Activated T-helper 1 cell treated with anti-CD3 and anti-CD28 coated beads, Interleukin-12 subunit alpha, Interleukin-12 subunit beta, Interleukin-2, Interleukin-4 antibody, amounts not matched to agents 30 ng/mL and 10 ng/mL and 1 ng/mL, durations not matched to agents 14 hours and 24 hours and 36 hours (primary cell): ENCODE data around the gene TTC23. TPM values are rescaled to one million over a fixed set of nuclear protein-coding genes. Genes with fewer than 3 reads are reported as not detected.

Source experiments
- DNase-seq: peaks from one replicate; pipeline ENCODE4 v3.0.0; 2021; ENCODE audit warnings: low spot score
- H3K27ac Mint-ChIP-seq: one replicate; pipeline ENCODE4 v1.8.0; 2021; ENCODE audit warnings: mild to moderate bottlenecking, mixed read lengths
- H3K27me3 Mint-ChIP-seq: one replicate; pipeline ENCODE4 v1.8.0; 2022; ENCODE audit warnings: mild to moderate bottlenecking, moderate library complexity, mixed read lengths; ENCODE audit not compliant: insufficient read depth
- H3K36me3 Mint-ChIP-seq: one replicate; pipeline ENCODE4 v1.8.0; 2021; ENCODE audit warnings: low read depth, mixed read lengths
- H3K4me1 Mint-ChIP-seq: one replicate; pipeline ENCODE4 v1.8.0; 2021; ENCODE audit warnings: low read depth, mixed read lengths
- H3K4me3 Mint-ChIP-seq: one replicate; pipeline ENCODE4 v1.8.0; 2021; ENCODE audit warnings: mild to moderate bottlenecking, moderate library complexity, mixed read lengths
- H3K9me3 Mint-ChIP-seq: one replicate; pipeline ENCODE4 v1.8.0; 2021; ENCODE audit warnings: mixed read lengths
- intact Hi-C: fragments of 100-400 bp; cut with micrococcal nuclease; formaldehyde crosslinking; loops from one replicate; pipeline ENCODE4 v1.15.1; 2024
- total RNA-seq: library from RNA; stranded (reverse); gene quantifications from 2 replicates; pipeline ENCODE4 v1.2.3, GENCODE V29; 2022

Gene TTC23
- total RNA-seq, 1 donor from 2014 or later: 5.0 TPM

- Mint-ChIP-seq H3K27me3 (no peaks in the 10 kb centered on the region), H3K4me1 (peaks cover 22% of the 10 kb centered on the region), H3K27ac (no peak overlapping the region), H3K9me3 (no peaks in the 10 kb centered on the region), H3K36me3 (no peaks in the 10 kb centered on the region), H3K4me3 (no peak overlapping the region)
- no peak for DNase-seq
- intact Hi-C loops: no loop called here
Measured at GRCh38 chr15:99164119-99164518, 85.3 kb downstream of the TTC23 start.

GRCh38 chr15:99163271-99164062, 85.9 kb downstream of the TTC23 start:
- H3K4me3 Mint-ChIP-seq: no peak overlapping the region
- intact Hi-C loops: no loop called here
- DNase-seq: peak; percentile 11

GRCh38 chr15:99158626-99159412, 90.6 kb downstream of the TTC23 start:
- no peaks in the 10 kb centered on the region for H3K36me3 Mint-ChIP-seq
- H3K4me3 Mint-ChIP-seq: no peak overlapping the region
- intact Hi-C loops: no loop called here
- H3K27ac Mint-ChIP-seq: no peak overlapping the region
- H3K4me1 Mint-ChIP-seq: peaks cover 26% of the 10 kb centered on the region
- no peak for DNase-seq
- no peaks in the 10 kb centered on the region for H3K27me3 Mint-ChIP-seq
- H3K9me3 Mint-ChIP-seq: no peaks in the 10 kb centered on the region

More at GRCh38 chr15:99163271-99164062, 85.9 kb downstream of the TTC23 start:
- peaks cover 22% of the 10 kb centered on the region for H3K4me1 Mint-ChIP-seq
- no peaks in the 10 kb centered on the region for H3K36me3 Mint-ChIP-seq
- no peak overlapping the region for H3K27ac Mint-ChIP-seq
- no peaks in the 10 kb centered on the region for H3K9me3 Mint-ChIP-seq
- H3K27me3 Mint-ChIP-seq: no peaks in the 10 kb centered on the region

GRCh38 chr15:99157456-99157855, 91.9 kb downstream of the TTC23 start:
- H3K27me3 Mint-ChIP-seq: no peaks in the 10 kb centered on the region
- H3K36me3 Mint-ChIP-seq: no peaks in the 10 kb centered on the region
- H3K4me3 Mint-ChIP-seq: no peak overlapping the region
- H3K27ac Mint-ChIP-seq: no peak overlapping the region
- H3K9me3 Mint-ChIP-seq: no peaks in the 10 kb centered on the region
- intact Hi-C loops: no loop called here
- H3K4me1 Mint-ChIP-seq: peaks cover 13% of the 10 kb centered on the region
- DNase-seq: no peak

GRCh38 chr15:99155961-99156443, 93.4 kb downstream of the TTC23 start:
- Mint-ChIP-seq H3K36me3 (no peaks in the 10 kb centered on the region), H3K4me1 (peaks cover 13% of the 10 kb centered on the region), H3K27me3 (no peaks in the 10 kb centered on the region), H3K4me3 (no peak overlapping the region), H3K9me3 (no peaks in the 10 kb centered on the region), H3K27ac (no peak overlapping the region)
- no peak for DNase-seq
- intact Hi-C loops: no loop called here

GRCh38 chr15:99154271-99154670, 95.1 kb downstream of the TTC23 start:
- intact Hi-C loops: no loop called here

GRCh38 chr15:99153026-99153535, 96.3 kb downstream of the TTC23 start:
- H3K27ac Mint-ChIP-seq: no peak overlapping the region
- no peak for DNase-seq
- no peaks in the 10 kb centered on the region for H3K9me3 Mint-ChIP-seq
- intact Hi-C loops: no loop called here
- H3K4me3 Mint-ChIP-seq: no peak overlapping the region
- no peaks in the 10 kb centered on the region for H3K36me3 Mint-ChIP-seq
- peaks cover 13% of the 10 kb centered on the region for H3K4me1 Mint-ChIP-seq
- H3K27me3 Mint-ChIP-seq: no peaks in the 10 kb centered on the region

More at GRCh38 chr15:99154271-99154670, 95.1 kb downstream of the TTC23 start:
- H3K9me3 Mint-ChIP-seq: no peaks in the 10 kb centered on the region
- peaks cover 13% of the 10 kb centered on the region for H3K4me1 Mint-ChIP-seq
- no peaks in the 10 kb centered on the region for H3K27me3 Mint-ChIP-seq
- no peaks in the 10 kb centered on the region for H3K36me3 Mint-ChIP-seq
- H3K27ac Mint-ChIP-seq: no peak overlapping the region
- no peak overlapping the region for H3K4me3 Mint-ChIP-seq
- DNase-seq: no peak

- intact Hi-C loops: no loop called here
- no peaks in the 10 kb centered on the region for H3K36me3 Mint-ChIP-seq
- no peak overlapping the region for H3K4me3 Mint-ChIP-seq
- peaks cover 7% of the 10 kb centered on the region for H3K4me1 Mint-ChIP-seq
- H3K27me3 Mint-ChIP-seq: no peaks in the 10 kb centered on the region
- no peaks in the 10 kb centered on the region for H3K9me3 Mint-ChIP-seq
- H3K27ac Mint-ChIP-seq: no peak overlapping the region
- no peak for DNase-seq
Measured at GRCh38 chr15:99151156-99151555, 98.2 kb downstream of the TTC23 start.

- H3K27me3 Mint-ChIP-seq: peaks cover 2% of the 10 kb centered on the region
- DNase-seq: no peak
- no peak overlapping the region for H3K4me3 Mint-ChIP-seq
- no peak overlapping the region for H3K27ac Mint-ChIP-seq
- H3K4me1 Mint-ChIP-seq: no peaks in the 10 kb centered on the region
- no peaks in the 10 kb centered on the region for H3K36me3 Mint-ChIP-seq
- no peaks in the 10 kb centered on the region for H3K9me3 Mint-ChIP-seq
- intact Hi-C loops: no loop called here
Measured at GRCh38 chr15:99149366-99149765, 100.0 kb downstream of the TTC23 start.

- no peak for DNase-seq
- Mint-ChIP-seq H3K27ac (no peak overlapping the region), H3K27me3 (peaks cover 6% of the 10 kb centered on the region), H3K9me3 (no peaks in the 10 kb centered on the region), H3K36me3 (no peaks in the 10 kb centered on the region), H3K4me1 (no peaks in the 10 kb centered on the region), H3K4me3 (no peak overlapping the region)
- intact Hi-C loops: no loop called here
Measured at GRCh38 chr15:99148851-99149276, 100.5 kb downstream of the TTC23 start.

GRCh38 chr15:99146661-99147060, 102.7 kb downstream of the TTC23 start:
- no peak overlapping the region for H3K4me3 Mint-ChIP-seq
- H3K27me3 Mint-ChIP-seq: peaks cover 6% of the 10 kb centered on the region
- DNase-seq: no peak
- no peaks in the 10 kb centered on the region for H3K36me3 Mint-ChIP-seq
- H3K9me3 Mint-ChIP-seq: no peaks in the 10 kb centered on the region
- intact Hi-C loops: no loop called here
- H3K27ac Mint-ChIP-seq: no peak overlapping the region
- no peaks in the 10 kb centered on the region for H3K4me1 Mint-ChIP-seq

- Mint-ChIP-seq H3K36me3 (no peaks in the 10 kb centered on the region), H3K27me3 (peaks cover 11% of the 10 kb centered on the region), H3K27ac (no peak overlapping the region), H3K4me3 (no peak overlapping the region), H3K9me3 (no peaks in the 10 kb centered on the region), H3K4me1 (no peaks in the 10 kb centered on the region)
- DNase-seq: no peak
- intact Hi-C loops: no loop called here
Measured at GRCh38 chr15:99145778-99146177, 103.6 kb downstream of the TTC23 start.

GRCh38 chr15:99145005-99145404, 104.4 kb downstream of the TTC23 start:
- DNase-seq: no peak
- Mint-ChIP-seq H3K27me3 (peaks cover 11% of the 10 kb centered on the region), H3K36me3 (no peaks in the 10 kb centered on the region), H3K27ac (no peak overlapping the region), H3K9me3 (no peaks in the 10 kb centered on the region), H3K4me3 (no peak overlapping the region), H3K4me1 (no peaks in the 10 kb centered on the region)
- intact Hi-C loops: no loop called here
